ENCODE measurements around the gene GORASP2. TPM values are rescaled to one million over a fixed set of nuclear protein-coding genes. Genes with fewer than 3 reads are reported as not detected.

GORASP2 gene
- total and polyA plus RNA-seq, 2 of the 4 experiments (the other 2 are of a cell fraction) = 53.1 to 156 TPM

GRCh38 chr2:170887896-170888295, 41.2 kb upstream of the GORASP2 start:
- intact Hi-C loops (cut with micrococcal nuclease) = no loop called here
- dilution Hi-C loops (cut with HindIII; ENCODE audit: low sequenced_read_pairs, unreplicated experiment) = no loop called here
- Histone ChIP-seq H2AK9ac (replicated peaks; ENCODE audit: low read depth, low read length, poor library complexity) (no peak overlapping the region), H4K91ac (ENCODE audit: insufficient read depth, low read depth, low read length) (no peak overlapping the region), H3K27me3 (ENCODE audit: control insufficient read depth, insufficient read depth, low read length) (no peaks in the 10 kb centered on the region; the same call in 1 of the 2 replicates), H3K36me3 (ENCODE audit: control insufficient read depth, insufficient read depth, low read length) (no peaks in the 10 kb centered on the region), H3K4me3 (ENCODE audit: insufficient read depth, low read depth, low read length) (no peak overlapping the region), H3K27ac (ENCODE audit: insufficient read depth, low read length) (no peak overlapping the region), H2AFZ (replicated peaks; ENCODE audit: low read length, poor library complexity) (no peak overlapping the region), H3K23ac (ENCODE audit: low read depth, low read length) (no peak overlapping the region), H4K20me1 (ENCODE audit: insufficient read depth, low read length) (no peaks in the 10 kb centered on the region), H3K56ac (ENCODE audit: extremely low read depth, insufficient read depth, low read length) (no peak overlapping the region), H4K5ac (ENCODE audit: low read depth, low read length) (no peak overlapping the region), H3K4me2 (ENCODE audit: low read depth, low read length) (no peak overlapping the region), H3K14ac (replicated peaks; ENCODE audit: low read depth, low read length) (no peak overlapping the region), H2AK5ac (ENCODE audit: low read depth, low read length) (no peak overlapping the region), H3K4me1 (ENCODE audit: control insufficient read depth, insufficient read depth, low read length) (no peaks in the 10 kb centered on the region), H3K79me1 (ENCODE audit: low read depth in 1 of 2, low read length in 2 of 2) (no peaks in the 10 kb centered on the region), H2BK120ac (ENCODE audit: low read depth, low read length) (no peak overlapping the region), H3K9me1 (ENCODE audit: insufficient read depth, low read length) (no peaks in the 10 kb centered on the region), H3K4ac (ENCODE audit: low read depth, low read length) (no peak overlapping the region), H4K8ac (ENCODE audit: low read depth in 2 of 2, low read length in 2 of 2) (no peak overlapping the region), H3K9ac (ENCODE audit: low read depth, low read length) (no peak overlapping the region), H2BK15ac (ENCODE audit: low read depth, low read length) (no peak overlapping the region), H2BK20ac (ENCODE audit: low read depth, low read length) (no peak overlapping the region), H3K9me3 (ENCODE audit: control insufficient read depth, insufficient read depth, low read length) (no peaks in the 10 kb centered on the region), H3K18ac (ENCODE audit: low read depth, low read length) (no peak overlapping the region), H2BK5ac (ENCODE audit: low read depth, low read length, poor library complexity, severe bottlenecking) (no peak overlapping the region)
- in situ Hi-C loops (cut with MboI; ENCODE audit: low sequenced_read_pairs) = no loop called here
- CTCF ChIA-PET = interaction anchor here (1.4 kb wide), 1 partner anchor 15 kb away, joined by 5 read pairs; no protein-coding TSS in a partner anchor
- ATAC-seq (ENCODE audit: low read depth) = no peak
- WGBS, 2 experiments (ENCODE audit: extremely low coverage in 2 of 2, insufficient read length in 1 of 2) = no CpG with 5 or more reads among the region's 3 CpGs
- TF ChIP-seq NFE2L2 (IDR thresholded peaks at IDR 0.05; ENCODE audit: low read depth, low read length) (no peak), USF2 (IDR thresholded peaks at IDR 0.05; ENCODE audit: low read depth, low read length) (no peak), MAZ (IDR thresholded peaks at IDR 0.05; ENCODE audit: borderline replicate concordance, low read depth, low read length) (no peak), FOS (IDR thresholded peaks at IDR 0.05; ENCODE audit: low read depth, low read length) (no peak), RFX5 (IDR thresholded peaks at IDR 0.05; ENCODE audit: low read depth, low read length) (no peak)
- POLR2A ChIA-PET (ENCODE audit: unreplicated experiment) = no interaction called here
- DNase-seq = no peak
- BruUV-seq (replicated peaks) = no TSS peak
